Measurements from ENCODE around the gene FARSA. TPM values are rescaled to one million over a fixed set of nuclear protein-coding genes. Genes with fewer than 3 reads are reported as not detected.
A peak's percentile ranks its signal among the peaks of the same experiment; 100 is the strongest.
"Not testable (repeated sequence)": the region's sequence is repeated elsewhere in the genome, so short reads cannot be mapped to it uniquely, and the experiment has no call there.

FARSA gene
- total RNA-seq = 10 to 100 TPM; 31.8 to 76.8 TPM

GRCh38 chr19:12933287-12934072, at the start of gene FARSA:
TSS of gene FARSA (minus strand) at chr19:12933711. CDS start at chr19:12933696, 15 bp downstream.
- Histone ChIP-seq H3K36me3 (peaks cover 20% of the 10 kb centered on the region), H3K4me1 (ENCODE audit: control insufficient read depth in 1 of 2, low read depth in 2 of 2) (peaks cover 13 to 22% of the 10 kb centered on the region in 2 donors), H3K27me3 (replicated peaks; ENCODE audit: insufficient read depth) (no peaks in the 10 kb centered on the region), H3K27ac (peak within 1 kb of the TSS; percentile 34 to 63), H3K9me3 (no peaks in the 10 kb centered on the region), H3K4me3 (peak within 1 kb of the TSS; percentile 92)
- no peak for TF ChIP-seq CTCF (IDR thresholded peaks at IDR 0.05)
- peak; percentile 61 for ATAC-seq (ENCODE audit: insufficient number of reproducible peaks, low FRiP score, low read depth)
- peak; percentile 74 for DNase-seq (ENCODE audit: low spot score)

- no peak for DNase-seq (ENCODE audit: low spot score)
- no peaks in the 10 kb centered on the region for H3K9me3 ChIP-seq
- no peaks in the 10 kb centered on the region for H3K27me3 ChIP-seq (replicated peaks; ENCODE audit: insufficient read depth)
- H3K36me3 ChIP-seq = no peaks in the 10 kb centered on the region
- peak overlapping the region; percentile 62 for H3K4me3 ChIP-seq
- no peak for ATAC-seq (ENCODE audit: insufficient number of reproducible peaks, low FRiP score, low read depth)
- no peak for TF ChIP-seq CTCF (IDR thresholded peaks at IDR 0.05)
- no peak overlapping the region for H3K27ac ChIP-seq
- H3K4me1 ChIP-seq (ENCODE audit: control insufficient read depth in 1 of 2, low read depth in 2 of 2) = peaks cover 0 to 5% of the 10 kb centered on the region in 2 donors
Observed at GRCh38 chr19:12983091-12983490, 49.6 kb upstream of the FARSA start.

- Histone ChIP-seq H3K4me1 (ENCODE audit: control insufficient read depth in 1 of 2, low read depth in 2 of 2) (peaks cover 0 to 5% of the 10 kb centered on the region in 2 donors), H3K27ac (no peak overlapping the region)
Observed at GRCh38 chr19:12982648-12983047, 49.1 kb upstream of the FARSA start.

GRCh38 chr19:12979974-12980373, 46.5 kb upstream of the FARSA start:
- no peaks in the 10 kb centered on the region for H3K36me3 ChIP-seq
- H3K27me3 ChIP-seq (replicated peaks; ENCODE audit: insufficient read depth) = no peaks in the 10 kb centered on the region
- H3K4me3 ChIP-seq = no peak overlapping the region
- peaks cover 0 to 5% of the 10 kb centered on the region in 2 donors for H3K4me1 ChIP-seq (ENCODE audit: control insufficient read depth in 1 of 2, low read depth in 2 of 2)
- no peak overlapping the region for H3K27ac ChIP-seq
- no peak for TF ChIP-seq CTCF (IDR thresholded peaks at IDR 0.05)
- ATAC-seq (ENCODE audit: insufficient number of reproducible peaks, low FRiP score, low read depth) (no peak), DNase-seq (ENCODE audit: low spot score) (no peak)
- H3K9me3 ChIP-seq = no peaks in the 10 kb centered on the region

More at GRCh38 chr19:12982648-12983047, 49.1 kb upstream of the FARSA start:
- H3K9me3 ChIP-seq = no peaks in the 10 kb centered on the region
- H3K36me3 ChIP-seq = no peaks in the 10 kb centered on the region
- DNase-seq (ENCODE audit: low spot score) = no peak
- ATAC-seq (ENCODE audit: insufficient number of reproducible peaks, low FRiP score, low read depth) = no peak
- H3K4me3 ChIP-seq = no peak overlapping the region
- no peak for TF ChIP-seq CTCF (IDR thresholded peaks at IDR 0.05)
- no peaks in the 10 kb centered on the region for H3K27me3 ChIP-seq (replicated peaks; ENCODE audit: insufficient read depth)

- not testable (repeated sequence) for H3K27ac ChIP-seq; DNase-seq (ENCODE audit: low spot score); H3K4me1 ChIP-seq (ENCODE audit: control insufficient read depth in 1 of 2, low read depth in 2 of 2); H3K36me3 ChIP-seq; H3K27me3 ChIP-seq (replicated peaks; ENCODE audit: insufficient read depth); H3K4me3 ChIP-seq; ATAC-seq (ENCODE audit: insufficient number of reproducible peaks, low FRiP score, low read depth); H3K9me3 ChIP-seq
Observed at GRCh38 chr19:12976109-12976508, 42.6 kb upstream of the FARSA start.
